ENCODE results near the gene MED17. TPM values are rescaled to one million over a fixed set of nuclear protein-coding genes. Genes with fewer than 3 reads are reported as not detected.

MED17 gene
- total RNA-seq, 2 experiments from 2014 or later, result 30.1 to 31.3 TPM

DNA sequence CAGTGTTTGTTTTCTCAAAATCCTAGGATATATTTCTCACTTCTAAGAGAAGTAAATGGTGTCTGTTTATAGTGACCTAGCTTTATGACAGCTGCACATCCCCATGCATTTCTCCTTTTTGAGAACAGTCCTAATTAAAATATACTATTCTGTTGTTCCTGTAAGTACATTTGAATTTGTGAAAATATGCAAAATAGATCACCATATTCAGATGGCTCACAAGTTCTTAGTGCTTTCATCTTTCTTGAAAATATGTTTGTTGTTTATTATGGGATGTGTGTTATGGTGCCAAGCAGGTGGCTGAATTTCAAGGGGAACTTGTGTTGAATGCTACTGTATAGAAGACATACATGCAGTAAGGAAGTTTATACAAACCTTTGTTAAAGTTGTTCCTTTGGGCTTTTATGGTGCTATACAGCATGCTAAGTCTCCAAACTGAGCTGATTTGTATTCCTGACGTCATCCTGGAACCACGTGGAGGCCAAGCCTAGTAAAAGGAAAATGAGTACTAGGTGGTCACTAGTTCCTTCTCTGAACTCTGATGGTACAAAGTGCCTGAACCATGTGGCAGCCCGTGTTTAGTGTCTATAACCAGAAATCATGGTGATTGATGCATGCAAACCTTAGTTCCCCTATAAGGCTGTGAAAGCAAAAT, 74.2 kb downstream of the MED17 start:
- no peak for DNase-seq
- intact Hi-C loops (cut with micrococcal nuclease), result no loop called here
- Mint-ChIP-seq H3K27me3 (peaks cover 3% of the 10 kb centered on the region), H3K4me3 (no peak overlapping the region), H3K4me1 (ENCODE audit: low read depth) (no peaks in the 10 kb centered on the region), H3K36me3 (ENCODE audit: low read depth) (no peaks in the 10 kb centered on the region), H3K9me3 (no peaks in the 10 kb centered on the region), H3K27ac (no peak overlapping the region)
- TF ChIP-seq, protein P1, sequence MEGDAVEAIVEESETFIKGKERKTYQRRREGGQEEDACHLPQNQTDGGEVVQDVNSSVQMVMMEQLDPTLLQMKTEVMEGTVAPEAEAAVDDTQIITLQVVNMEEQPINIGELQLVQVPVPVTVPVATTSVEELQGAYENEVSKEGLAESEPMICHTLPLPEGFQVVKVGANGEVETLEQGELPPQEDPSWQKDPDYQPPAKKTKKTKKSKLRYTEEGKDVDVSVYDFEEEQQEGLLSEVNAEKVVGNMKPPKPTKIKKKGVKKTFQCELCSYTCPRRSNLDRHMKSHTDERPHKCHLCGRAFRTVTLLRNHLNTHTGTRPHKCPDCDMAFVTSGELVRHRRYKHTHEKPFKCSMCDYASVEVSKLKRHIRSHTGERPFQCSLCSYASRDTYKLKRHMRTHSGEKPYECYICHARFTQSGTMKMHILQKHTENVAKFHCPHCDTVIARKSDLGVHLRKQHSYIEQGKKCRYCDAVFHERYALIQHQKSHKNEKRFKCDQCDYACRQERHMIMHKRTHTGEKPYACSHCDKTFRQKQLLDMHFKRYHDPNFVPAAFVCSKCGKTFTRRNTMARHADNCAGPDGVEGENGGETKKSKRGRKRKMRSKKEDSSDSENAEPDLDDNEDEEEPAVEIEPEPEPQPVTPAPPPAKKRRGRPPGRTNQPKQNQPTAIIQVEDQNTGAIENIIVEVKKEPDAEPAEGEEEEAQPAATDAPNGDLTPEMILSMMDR (IDR thresholded peaks at IDR 0.05), result no peak
- no peak for ATAC-seq
- ChIA-PET CTCF (interaction anchor here (1.2 to 1.3 kb wide), 2 partner anchors 9 to 10 kb away, joined by 4 read pairs; no protein-coding TSS in a partner anchor), POLR2A (no interaction called here)

DNA sequence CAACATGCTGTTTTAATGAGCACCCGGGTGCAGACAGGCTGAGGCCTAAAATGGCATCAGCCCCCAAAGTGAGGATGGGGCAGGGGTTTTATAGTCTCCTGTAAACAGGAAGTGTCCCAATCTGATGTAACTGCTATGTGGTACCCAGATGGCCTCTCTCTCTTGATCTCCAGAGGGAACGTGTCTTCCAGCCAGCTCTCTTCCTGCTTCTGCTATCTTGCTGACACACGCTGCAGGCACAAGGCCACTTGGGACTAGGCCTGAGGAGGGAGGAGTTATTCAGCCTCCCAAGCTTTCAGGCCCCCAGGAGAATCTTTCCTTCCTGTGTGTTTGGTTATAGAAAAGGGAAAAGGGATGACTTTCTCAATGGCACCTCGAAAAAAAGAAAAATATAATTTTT, 77.7 kb downstream of the MED17 start:
- Mint-ChIP-seq H3K4me3 (no peak overlapping the region), H3K27ac (no peak overlapping the region), H3K4me1 (ENCODE audit: low read depth) (no peaks in the 10 kb centered on the region), H3K36me3 (ENCODE audit: low read depth) (no peaks in the 10 kb centered on the region), H3K27me3 (peaks cover 3% of the 10 kb centered on the region), H3K9me3 (no peaks in the 10 kb centered on the region)
- ATAC-seq, result no peak
- TF ChIP-seq, protein P1 (IDR thresholded peaks at IDR 0.05), result no peak
- ChIA-PET POLR2A (no interaction called here), CTCF (no interaction called here)
- intact Hi-C loops (cut with micrococcal nuclease), result no loop called here
- no peak for DNase-seq

Other genes starting within 250 kb of the MED17 start
- gene SMCO4, start 240.9 kb upstream of the MED17 start, total RNA-seq, result 1 to 10 TPM; 5.0 to 9.4 TPM
- 10 to 100 TPM; 25.4 to 26.5 TPM for gene CEP295, start 122.6 kb upstream of the MED17 start, total RNA-seq
- 100 to 1,000 TPM; 334 to 344 TPM for gene TAF1D, start 42.8 kb upstream of the MED17 start, total RNA-seq
- gene C11orf54, start 42.6 kb upstream of the MED17 start, total RNA-seq, result 10 to 100 TPM; 17.0 to 18.9 TPM
- gene VSTM5, start 66.3 kb downstream of the MED17 start, total RNA-seq, result not detected
- gene HEPHL1, start 237.1 kb downstream of the MED17 start, total RNA-seq, result not detected

Measured in activated CD8-positive, alpha-beta T cell treated with anti-CD3 and anti-CD28 coated beads for 36 hours (primary cell).